Neural crest cell (in vitro differentiated cells): ENCODE measurements around the gene GLDN. TPM values are rescaled to one million over a fixed set of nuclear protein-coding genes. Genes with fewer than 3 reads are reported as not detected.

ENCODE experiments used
- DNase-seq: peaks from one replicate; pipeline ENCODE4 v3.0.0; 2021; ENCODE audit warnings: low read depth, mixed read lengths, low spot score
- H3K27ac Mint-ChIP-seq: one replicate; pipeline ENCODE4 v1.8.0; 2021; ENCODE audit warnings: mild to moderate bottlenecking, mixed read lengths; ENCODE audit not compliant: unreplicated experiment
- H3K27me3 Mint-ChIP-seq: 2 replicates; pipeline ENCODE4 v1.8.0; 2021; ENCODE audit warnings: low read depth, mild to moderate bottlenecking, mixed read lengths
- H3K36me3 Mint-ChIP-seq: 2 replicates; pipeline ENCODE4 v1.8.0; 2021; ENCODE audit warnings: low read depth, mild to moderate bottlenecking, mixed read lengths
- H3K4me1 Mint-ChIP-seq: 2 replicates; pipeline ENCODE4 v1.8.0; 2021; ENCODE audit warnings: mixed read lengths
- H3K4me3 Mint-ChIP-seq: one replicate; pipeline ENCODE4 v1.8.0; 2021; ENCODE audit warnings: mild to moderate bottlenecking, mixed read lengths
- H3K9me3 Mint-ChIP-seq: 2 replicates; pipeline ENCODE4 v1.8.0; 2021; ENCODE audit warnings: mixed read lengths
- CTCF ChIP-seq: fragments of 200-600 bp; sonication (generic); conservative IDR thresholded peaks from 2 replicates; pipeline ENCODE4 v1.5.0; 2021; ENCODE audit warnings: antibody characterized with exemption, mild to moderate bottlenecking
- total RNA-seq: library from RNA; stranded (reverse); gene quantifications from 2 replicates; pipeline ENCODE4 v1.2.1, GENCODE V29; 2021

The GLDN gene
- total RNA-seq, 1 donor from 2014 or later: 2.4 TPM

GRCh38 chr15:51398626-51399025 lies 57.2 kb downstream of the GLDN start:
- Mint-ChIP-seq H3K27me3 (no peaks in the 10 kb centered on the region), H3K27ac (no peak overlapping the region), H3K4me1 (peaks cover 17% of the 10 kb centered on the region), H3K36me3 (no peaks in the 10 kb centered on the region), H3K9me3 (no peaks in the 10 kb centered on the region), H3K4me3 (no peak overlapping the region)
- no peak for DNase-seq
- TF ChIP-seq CTCF: no peak

- TF ChIP-seq CTCF: no peak
- H3K9me3 Mint-ChIP-seq: no peaks in the 10 kb centered on the region
- no peaks in the 10 kb centered on the region for H3K36me3 Mint-ChIP-seq
- DNase-seq: no peak
- no peaks in the 10 kb centered on the region for H3K27me3 Mint-ChIP-seq
- H3K4me1 Mint-ChIP-seq: peaks cover 27% of the 10 kb centered on the region
- no peak overlapping the region for H3K4me3 Mint-ChIP-seq
- H3K27ac Mint-ChIP-seq: no peak overlapping the region
Measured at GRCh38 chr15:51401051-51401780, 59.8 kb downstream of the GLDN start.

GRCh38 chr15:51401872-51402517 lies 60.5 kb downstream of the GLDN start:
- peak; percentile 48 for DNase-seq
- peak; percentile 68 for TF ChIP-seq CTCF
- Mint-ChIP-seq H3K27me3 (no peaks in the 10 kb centered on the region), H3K4me3 (no peak overlapping the region), H3K4me1 (peaks cover 27% of the 10 kb centered on the region), H3K36me3 (no peaks in the 10 kb centered on the region), H3K27ac (no peak overlapping the region), H3K9me3 (no peaks in the 10 kb centered on the region)

- H3K36me3 Mint-ChIP-seq: no peaks in the 10 kb centered on the region
- no peak for DNase-seq
- H3K4me1 Mint-ChIP-seq: peaks cover 25% of the 10 kb centered on the region
- no peak overlapping the region for H3K27ac Mint-ChIP-seq
- H3K9me3 Mint-ChIP-seq: no peaks in the 10 kb centered on the region
- TF ChIP-seq CTCF: peak; percentile 75
- no peaks in the 10 kb centered on the region for H3K27me3 Mint-ChIP-seq
- no peak overlapping the region for H3K4me3 Mint-ChIP-seq
Measured at GRCh38 chr15:51403072-51403878, 61.8 kb downstream of the GLDN start.

- no peak for DNase-seq
- no peak for TF ChIP-seq CTCF
- Mint-ChIP-seq H3K27me3 (no peaks in the 10 kb centered on the region), H3K9me3 (peaks cover under 1% of the 10 kb centered on the region), H3K4me1 (peaks cover 18% of the 10 kb centered on the region), H3K4me3 (no peak overlapping the region), H3K27ac (no peak overlapping the region), H3K36me3 (no peaks in the 10 kb centered on the region)
Measured at GRCh38 chr15:51403946-51404695, 62.7 kb downstream of the GLDN start.
